Stimulated activated CD8-positive, alpha-beta memory T cell treated with anti-CD3 and anti-CD28 coated beads, Interleukin-15, amount 100 ng/mL, for 1 hour (primary cell): ENCODE data around the gene MED1.
"Not testable (repeated sequence)": the region's sequence is repeated elsewhere in the genome, so short reads cannot be mapped to it uniquely, and the experiment has no call there.

Source experiments
- DNase-seq: peaks from one replicate; pipeline ENCODE4 v3.0.0-alpha.2; 2020; ENCODE audit warnings: low read depth

The MED1 gene, protein sequence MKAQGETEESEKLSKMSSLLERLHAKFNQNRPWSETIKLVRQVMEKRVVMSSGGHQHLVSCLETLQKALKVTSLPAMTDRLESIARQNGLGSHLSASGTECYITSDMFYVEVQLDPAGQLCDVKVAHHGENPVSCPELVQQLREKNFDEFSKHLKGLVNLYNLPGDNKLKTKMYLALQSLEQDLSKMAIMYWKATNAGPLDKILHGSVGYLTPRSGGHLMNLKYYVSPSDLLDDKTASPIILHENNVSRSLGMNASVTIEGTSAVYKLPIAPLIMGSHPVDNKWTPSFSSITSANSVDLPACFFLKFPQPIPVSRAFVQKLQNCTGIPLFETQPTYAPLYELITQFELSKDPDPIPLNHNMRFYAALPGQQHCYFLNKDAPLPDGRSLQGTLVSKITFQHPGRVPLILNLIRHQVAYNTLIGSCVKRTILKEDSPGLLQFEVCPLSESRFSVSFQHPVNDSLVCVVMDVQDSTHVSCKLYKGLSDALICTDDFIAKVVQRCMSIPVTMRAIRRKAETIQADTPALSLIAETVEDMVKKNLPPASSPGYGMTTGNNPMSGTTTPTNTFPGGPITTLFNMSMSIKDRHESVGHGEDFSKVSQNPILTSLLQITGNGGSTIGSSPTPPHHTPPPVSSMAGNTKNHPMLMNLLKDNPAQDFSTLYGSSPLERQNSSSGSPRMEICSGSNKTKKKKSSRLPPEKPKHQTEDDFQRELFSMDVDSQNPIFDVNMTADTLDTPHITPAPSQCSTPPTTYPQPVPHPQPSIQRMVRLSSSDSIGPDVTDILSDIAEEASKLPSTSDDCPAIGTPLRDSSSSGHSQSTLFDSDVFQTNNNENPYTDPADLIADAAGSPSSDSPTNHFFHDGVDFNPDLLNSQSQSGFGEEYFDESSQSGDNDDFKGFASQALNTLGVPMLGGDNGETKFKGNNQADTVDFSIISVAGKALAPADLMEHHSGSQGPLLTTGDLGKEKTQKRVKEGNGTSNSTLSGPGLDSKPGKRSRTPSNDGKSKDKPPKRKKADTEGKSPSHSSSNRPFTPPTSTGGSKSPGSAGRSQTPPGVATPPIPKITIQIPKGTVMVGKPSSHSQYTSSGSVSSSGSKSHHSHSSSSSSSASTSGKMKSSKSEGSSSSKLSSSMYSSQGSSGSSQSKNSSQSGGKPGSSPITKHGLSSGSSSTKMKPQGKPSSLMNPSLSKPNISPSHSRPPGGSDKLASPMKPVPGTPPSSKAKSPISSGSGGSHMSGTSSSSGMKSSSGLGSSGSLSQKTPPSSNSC (N-terminal part only)

DNA sequence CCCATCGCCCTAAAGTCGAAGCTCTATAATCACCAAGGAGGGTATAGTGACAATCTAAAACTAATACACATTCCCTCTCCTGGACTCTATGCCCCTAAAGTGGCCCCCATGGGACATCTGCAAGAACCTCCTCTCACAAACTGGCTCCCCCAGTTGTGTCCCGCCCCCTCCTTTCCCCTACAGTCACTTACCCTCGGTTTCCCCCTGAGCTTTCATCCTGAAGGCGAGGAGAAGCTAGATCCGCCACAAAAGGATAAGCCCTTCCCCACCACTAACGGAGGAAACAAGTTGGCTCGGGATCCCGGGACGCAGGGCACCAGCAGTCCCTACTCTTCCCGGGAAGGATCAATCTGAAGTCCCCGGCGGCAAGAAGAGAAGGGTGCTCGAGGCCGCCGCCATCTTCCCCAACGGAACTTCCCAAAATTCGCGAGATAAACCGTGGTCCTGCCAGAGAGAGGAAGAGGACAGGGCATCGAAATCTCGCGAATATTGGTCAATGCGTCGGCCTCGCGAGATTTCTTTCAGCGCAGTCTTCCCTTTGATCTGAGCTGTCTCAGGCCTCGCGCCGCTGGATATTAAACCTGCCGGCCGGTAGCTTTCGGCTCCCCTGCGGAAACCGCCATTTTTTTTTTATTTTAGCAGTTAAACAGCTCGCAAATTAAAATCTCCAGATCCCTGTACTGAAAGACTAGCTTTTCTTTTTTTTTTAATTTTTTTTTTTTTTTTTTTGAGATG is at the start of gene MED1:
MED1 (minus strand) TSS at position 417 of the 735 bp plus-strand sequence; CDS start at position 216, 201 bp downstream.
- DNase-seq = peak; percentile 73

DNA sequence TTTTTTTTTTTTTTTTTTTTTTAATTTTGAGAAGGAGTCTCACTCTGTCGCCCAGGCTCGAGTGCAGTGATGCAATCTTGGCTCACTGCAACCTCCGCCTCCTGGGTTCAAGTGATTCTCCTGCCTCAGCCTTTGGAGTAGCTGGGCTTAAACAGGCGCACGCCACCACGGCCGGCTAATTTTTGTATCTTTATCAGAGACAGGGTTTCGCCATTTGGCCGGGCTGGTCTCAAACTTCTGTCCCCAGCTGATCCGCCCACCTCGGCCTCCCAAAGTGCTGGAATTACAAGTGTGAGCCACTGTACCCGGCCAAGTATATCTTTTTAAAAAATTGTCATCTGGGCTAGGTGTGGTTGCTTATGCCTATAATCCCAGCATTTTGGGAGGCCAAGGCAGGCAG is 45.9 kb upstream of the MED1 start:
- not testable (repeated sequence) for DNase-seq

DNA sequence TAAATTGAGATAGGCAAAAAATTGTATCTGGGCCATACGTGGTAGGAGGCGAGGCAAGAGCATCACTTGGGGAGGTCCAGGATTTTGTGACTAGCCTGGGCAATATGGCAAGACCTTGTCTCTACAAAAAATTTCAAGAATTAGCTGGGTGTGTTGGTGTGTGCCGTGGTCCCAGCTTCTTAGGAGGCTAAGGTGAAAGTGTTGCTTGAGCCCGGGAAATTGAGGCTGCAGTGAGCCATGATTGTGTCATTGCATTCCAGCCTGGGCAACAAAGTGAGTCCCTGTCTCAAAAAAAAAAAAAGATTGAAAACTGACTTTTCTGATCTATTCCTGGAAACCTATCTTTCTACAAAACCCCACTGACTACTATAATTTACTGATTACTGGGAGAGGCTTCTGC is 36.9 kb upstream of the MED1 start:
- no peak for DNase-seq

DNA sequence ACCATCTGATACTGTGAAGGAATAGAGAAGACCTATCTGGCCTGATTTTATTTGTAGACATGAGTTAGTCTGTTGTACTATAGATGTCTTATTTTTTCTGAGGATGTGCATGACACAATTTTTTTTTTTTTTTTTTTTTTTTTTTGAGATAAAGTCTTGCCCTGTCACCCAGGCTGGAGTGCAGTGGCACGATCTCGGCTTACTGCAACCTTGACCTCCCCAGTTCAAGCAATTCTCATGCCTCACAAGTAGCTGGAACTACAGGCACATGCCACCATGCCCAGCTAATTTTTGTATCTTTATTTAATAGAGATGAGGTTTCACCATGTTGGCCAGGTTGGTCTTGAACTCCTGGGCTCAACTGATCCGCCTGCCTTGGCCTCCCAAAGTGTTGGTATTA is 36.4 kb upstream of the MED1 start:
- DNase-seq = not testable (repeated sequence)

DNA sequence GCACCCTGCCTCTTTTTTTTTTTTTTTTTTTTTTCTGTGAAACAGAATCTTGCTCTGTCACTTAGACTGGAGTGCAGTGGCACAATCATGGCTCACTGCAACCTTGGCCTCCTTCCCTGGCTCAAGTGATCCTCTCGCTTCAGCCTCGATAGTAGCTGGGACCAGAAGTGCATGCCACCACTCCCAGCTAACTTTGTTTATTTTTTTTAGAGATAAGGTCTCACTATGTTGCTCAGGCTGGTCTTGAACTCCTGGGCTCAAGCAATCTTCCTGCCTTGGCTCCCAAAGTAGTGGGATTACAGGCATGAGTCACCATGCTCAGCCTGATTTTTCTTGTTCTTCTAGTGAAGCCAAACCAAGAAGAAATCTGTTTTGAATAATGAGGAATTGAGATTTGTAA is 35.2 kb upstream of the MED1 start:
- DNase-seq = no peak

DNA sequence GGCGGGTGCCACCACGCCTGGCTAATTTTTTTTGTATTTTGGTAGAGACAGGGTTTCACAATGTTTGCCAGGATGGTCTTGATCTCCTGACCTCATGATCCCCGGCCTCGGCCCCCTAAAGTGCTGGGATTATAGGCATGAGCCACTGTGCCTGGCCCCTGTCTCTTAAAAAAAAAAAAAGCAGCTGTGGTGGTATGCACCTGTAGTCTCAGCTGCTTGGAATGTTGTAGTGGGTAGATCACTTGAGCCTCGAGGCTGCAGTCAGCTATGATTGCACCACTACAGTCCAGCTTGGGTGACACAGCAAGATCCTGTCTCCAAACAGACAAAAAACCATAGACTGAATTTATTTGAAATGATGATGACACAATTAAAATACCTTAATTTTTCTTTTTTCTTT is 34.5 kb upstream of the MED1 start:
- no peak for DNase-seq

DNA sequence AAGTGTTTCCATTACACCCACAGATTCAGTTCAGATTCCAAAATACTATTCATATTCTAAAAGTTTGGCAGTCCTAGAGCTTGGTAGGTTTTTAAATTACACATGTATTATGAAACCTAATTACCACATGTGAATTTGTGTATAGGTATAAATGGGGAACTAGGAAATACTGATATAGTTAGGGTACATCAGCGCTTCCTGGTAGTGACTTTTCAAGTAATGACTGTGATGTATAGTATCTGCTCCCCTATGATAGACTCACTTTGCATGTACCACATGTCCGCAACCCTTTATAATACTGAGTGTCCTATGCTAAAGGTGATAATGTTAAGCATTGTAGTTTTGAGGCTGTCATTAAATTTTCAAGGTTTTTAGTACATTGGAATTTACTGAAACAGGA is 33.1 kb upstream of the MED1 start:
- DNase-seq = no peak

DNA sequence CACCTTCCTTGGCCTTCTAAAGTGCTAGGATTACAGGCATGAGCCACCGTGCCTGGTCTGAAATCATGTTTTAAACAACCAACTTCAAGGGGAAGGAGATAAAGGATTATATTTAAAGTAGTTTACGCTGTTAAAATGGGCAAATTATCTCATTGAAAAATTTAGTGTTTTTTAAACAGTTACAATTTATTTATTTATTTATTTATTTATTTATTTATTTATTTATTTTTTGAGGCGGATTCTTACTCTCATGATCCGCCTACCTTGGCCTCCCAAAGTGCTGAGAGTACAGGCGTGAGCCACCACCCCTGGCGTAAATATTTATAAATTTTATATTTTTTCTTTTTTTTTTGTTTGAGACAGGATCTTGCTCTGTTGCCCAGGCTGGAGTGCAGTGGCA is 32.4 kb upstream of the MED1 start:
- DNase-seq = no peak

DNA sequence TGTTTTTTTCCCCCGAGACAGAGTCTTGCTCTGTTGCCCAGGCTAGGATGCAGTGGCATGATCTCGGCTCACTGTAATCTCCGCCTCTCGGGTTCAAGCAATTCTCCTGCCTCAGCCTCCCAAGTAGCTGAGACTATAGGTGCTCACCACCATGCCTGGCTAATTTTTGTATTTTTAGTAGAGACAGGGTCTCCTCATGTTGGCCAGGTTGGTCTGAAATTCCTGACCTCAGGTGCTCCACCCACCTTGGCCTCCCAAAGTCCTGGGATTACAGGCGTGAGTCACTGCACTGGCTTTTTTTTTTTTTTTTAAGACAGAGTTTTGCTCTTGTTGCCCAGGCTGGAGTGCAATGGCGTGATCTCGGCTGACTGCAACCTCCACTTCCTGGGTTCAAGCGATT is 28.6 kb upstream of the MED1 start:
- DNase-seq = not testable (repeated sequence)

DNA sequence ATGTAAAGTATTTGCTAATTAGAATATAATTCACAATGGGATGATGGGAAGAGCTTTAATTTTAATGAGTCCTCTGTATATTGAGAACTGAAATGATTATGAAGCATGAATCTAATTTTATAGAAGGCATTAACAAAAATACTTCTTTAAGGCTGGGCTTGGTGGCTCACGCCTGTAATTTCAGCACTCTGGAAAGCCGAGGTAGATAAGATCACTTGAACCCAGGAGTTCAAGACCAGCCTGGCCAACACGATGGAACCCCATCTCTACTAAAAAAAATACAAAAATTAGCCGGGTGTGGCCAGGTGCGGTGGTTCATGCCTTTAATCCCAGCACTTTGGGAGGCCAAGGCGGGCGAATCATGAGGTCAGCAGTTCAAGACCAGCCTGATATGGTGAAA is 22.2 kb upstream of the MED1 start:
- DNase-seq = no peak

DNA sequence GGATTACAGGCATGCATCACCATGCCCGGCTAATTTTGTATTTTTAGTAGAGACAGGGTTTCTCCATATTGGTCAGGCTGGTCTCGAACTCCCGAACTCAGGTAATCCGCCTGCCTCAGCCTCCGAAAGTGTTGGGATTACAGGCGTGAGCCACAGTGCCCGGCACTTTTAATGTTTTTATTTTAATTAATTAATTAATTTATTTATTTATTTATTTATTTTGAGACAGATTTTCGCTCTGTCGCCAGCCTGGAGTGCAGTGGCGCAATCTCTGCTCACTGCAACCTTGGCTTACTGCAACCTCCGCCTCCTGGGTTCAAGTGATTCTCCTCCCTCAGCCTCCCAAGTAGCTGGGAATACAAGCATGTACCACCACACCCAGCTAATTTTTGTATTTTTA is 17.5 kb upstream of the MED1 start:
- DNase-seq = not testable (repeated sequence)

DNA sequence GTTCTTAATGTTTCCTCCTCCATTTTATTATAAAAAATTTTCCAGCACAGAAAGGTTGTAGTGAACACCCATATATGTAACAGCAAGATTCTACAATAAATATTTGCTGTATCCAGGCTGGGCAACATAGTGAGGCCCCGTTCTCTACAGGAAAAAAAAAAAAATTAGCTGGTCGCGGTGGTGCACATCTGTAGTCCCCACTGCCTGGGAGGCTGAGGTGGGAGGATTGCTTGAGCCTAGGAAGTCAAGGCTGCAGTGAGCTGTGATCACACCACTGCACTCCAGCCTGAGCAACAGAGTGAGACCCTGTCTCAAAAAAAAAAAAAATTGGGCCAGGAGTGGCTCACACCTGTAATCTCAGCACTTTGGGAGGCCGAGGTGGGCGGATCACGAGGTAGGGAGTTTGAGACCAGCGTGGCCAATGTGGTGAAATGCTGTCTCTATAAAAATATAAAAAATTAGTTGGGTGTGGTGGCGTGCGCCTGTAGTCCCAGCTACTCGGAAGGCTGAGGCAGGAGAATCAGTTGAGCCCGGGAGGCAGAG is 13.6 kb upstream of the MED1 start:
- DNase-seq = not testable (repeated sequence)

DNA sequence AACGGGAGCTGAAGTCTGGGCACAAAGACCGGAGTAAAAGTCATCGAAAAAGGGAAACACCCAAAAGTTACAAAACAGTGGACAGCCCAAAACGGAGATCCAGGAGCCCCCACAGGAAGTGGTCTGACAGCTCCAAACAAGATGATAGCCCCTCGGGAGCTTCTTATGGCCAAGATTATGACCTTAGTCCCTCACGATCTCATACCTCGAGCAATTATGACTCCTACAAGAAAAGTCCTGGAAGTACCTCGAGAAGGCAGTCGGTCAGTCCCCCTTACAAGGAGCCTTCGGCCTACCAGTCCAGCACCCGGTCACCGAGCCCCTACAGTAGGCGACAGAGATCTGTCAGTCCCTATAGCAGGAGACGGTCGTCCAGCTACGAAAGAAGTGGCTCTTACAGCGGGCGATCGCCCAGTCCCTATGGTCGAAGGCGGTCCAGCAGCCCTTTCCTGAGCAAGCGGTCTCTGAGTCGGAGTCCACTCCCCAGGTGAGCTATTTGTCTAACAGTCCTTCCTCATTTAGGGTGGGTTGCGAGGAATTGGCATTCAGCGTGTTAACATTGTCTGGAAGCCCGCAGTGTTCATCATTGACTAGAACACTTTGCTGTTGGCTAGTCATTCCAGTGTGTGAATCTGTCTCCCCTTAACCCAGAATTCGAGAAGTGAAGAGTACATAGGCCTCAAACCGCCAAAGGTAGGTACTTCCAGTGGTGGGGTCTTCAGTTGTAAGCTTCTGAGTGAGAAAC is 11.7 kb upstream of the MED1 start:
- DNase-seq = no peak

DNA sequence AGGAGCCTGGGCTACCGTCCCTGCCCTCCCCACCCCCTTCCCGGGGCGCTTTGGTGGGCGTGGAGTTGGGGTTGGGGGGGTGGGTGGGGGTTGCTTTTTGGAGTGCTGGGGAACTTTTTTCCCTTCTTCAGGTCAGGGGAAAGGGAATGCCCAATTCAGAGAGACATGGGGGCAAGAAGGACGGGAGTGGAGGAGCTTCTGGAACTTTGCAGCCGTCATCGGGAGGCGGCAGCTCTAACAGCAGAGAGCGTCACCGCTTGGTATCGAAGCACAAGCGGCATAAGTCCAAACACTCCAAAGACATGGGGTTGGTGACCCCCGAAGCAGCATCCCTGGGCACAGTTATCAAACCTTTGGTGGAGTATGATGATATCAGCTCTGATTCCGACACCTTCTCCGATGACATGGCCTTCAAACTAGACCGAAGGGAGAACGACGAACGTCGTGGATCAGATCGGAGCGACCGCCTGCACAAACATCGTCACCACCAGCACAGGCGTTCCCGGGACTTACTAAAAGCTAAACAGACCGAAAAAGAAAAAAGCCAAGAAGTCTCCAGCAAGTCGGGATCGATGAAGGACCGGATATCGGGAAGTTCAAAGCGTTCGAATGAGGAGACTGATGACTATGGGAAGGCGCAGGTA is 11.0 kb upstream of the MED1 start:
- no peak for DNase-seq

DNA sequence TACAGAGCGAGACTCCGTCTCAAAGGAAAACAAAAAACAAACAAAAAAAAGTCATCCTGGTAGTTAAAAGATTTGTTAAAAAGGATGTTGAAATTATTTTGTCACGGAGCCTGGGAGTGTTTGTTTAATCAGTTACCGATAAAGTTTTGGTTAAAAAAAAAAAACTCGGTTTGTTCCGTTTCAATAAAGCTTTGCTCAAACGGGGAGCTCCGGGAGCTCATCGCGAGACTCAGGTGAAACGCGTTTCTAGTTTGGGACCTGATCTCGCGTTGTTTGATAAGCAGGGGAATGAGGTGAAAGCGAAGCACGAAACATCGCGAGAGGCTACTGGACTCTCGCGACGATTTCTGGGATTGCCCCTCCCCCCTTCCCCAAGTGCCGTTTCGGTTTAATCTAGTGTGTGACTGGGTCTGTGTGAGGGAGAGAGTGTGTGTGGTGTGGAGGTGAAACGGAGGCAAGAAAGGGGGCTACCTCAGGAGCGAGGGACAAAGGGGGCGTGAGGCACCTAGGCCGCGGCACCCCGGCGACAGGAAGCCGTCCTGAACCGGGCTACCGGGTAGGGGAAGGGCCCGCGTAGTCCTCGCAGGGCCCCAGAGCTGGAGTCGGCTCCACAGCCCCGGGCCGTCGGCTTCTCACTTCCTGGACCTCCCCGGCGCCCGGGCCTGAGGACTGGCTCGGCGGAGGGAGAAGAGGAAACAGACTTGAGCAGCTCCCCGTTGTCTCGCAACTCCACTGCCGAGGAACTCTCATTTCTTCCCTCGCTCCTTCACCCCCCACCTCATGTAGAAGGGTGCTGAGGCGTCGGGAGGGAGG is 10.3 kb upstream of the MED1 start, which contains the start of gene CDK12:
CDK12 (plus strand) TSS at position 374 of the 813 bp plus-strand sequence. CDS start 586 bp downstream, outside the sequence.
- DNase-seq = peak; percentile 91

DNA sequence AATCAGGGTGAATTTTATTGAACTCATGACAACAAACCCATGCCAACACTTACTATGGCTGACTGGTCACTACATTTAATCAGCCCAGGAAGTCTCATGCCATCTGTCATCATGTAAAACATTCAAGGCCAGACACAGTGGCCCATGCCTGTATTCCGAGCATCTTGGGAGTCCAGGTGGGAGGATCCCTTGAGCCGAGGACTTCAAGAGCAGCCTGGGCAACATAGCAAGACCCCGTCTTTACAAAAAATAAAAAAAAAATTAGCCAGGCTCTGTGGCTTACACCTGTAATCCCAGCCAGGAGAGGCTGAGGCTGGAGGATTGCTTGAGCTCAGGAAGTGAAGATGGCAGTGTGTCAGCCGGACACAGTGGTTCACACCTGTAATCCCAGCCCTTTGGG is 4.9 kb upstream of the MED1 start:
- DNase-seq = no peak

DNA sequence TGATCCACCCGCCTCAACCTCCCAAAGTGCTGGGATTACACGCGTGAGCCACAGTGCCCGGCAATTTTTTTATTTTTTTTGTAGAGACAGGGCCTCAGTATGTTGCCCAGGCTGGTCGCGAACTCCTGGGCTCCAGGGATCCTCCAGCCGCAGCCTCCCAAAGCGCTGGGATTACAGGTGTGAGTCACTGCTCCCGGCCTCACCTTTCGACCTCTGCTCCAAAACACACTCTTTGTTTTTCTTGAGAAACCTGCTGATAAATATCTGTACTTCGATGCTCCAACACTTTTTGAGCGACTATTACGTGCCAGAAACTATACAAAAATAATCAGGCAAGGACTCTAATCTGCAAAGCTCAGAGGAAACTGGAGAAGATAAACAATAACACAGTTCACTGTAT is 1.0 kb downstream of the MED1 start:
- DNase-seq = no peak

DNA sequence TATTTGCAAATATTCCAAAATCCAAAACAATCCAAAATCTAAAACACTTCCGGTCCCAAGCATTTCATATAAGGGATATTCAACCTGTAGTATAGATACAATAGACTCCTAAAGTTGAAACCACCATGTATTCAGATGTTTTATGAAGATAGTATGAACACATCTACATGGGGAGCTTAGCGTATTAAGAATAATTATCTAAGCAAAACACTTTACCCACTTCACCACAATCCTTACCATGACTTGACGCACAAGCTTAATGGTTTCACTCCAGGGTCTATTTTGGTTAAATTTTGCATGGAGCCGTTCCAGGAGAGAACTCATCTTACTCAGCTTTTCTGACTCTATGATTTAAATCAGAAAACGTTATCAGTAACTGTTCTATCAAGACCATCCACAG is 3.5 kb downstream of the MED1 start:
- no peak for DNase-seq

DNA sequence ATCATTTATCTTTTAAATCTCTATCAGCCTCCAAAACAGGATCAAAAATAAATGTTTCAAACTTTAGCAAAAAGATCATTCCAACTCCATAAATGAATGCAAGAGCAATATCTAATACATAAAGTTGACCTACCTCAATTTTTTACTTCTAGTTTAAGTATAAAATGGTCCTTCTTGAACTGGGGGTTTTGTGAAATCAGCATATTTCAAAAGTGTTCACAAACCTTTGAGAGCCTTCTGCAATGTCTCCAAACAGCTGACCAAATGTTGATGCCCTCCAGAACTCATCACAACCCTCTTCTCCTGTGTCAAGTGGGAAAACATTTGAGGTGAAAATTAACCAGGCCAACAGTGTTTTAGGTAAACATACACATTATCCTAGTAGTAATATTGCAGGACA is 7.7 kb downstream of the MED1 start:
- DNase-seq = no peak
